Glutamatergic neuron (in vitro differentiated cells): ENCODE data around the gene NTRK3. TPM values are rescaled to one million over a fixed set of nuclear protein-coding genes. Genes with fewer than 3 reads are reported as not detected.

Experiments
- DNase-seq: peaks from one replicate; pipeline ENCODE4 v3.0.0; 2022
- H3K27ac Mint-ChIP-seq: one replicate; pipeline ENCODE4 v1.8.0; 2020; ENCODE audit warnings: mild to moderate bottlenecking, mixed read lengths, inconsistent platforms; ENCODE audit not compliant: unreplicated experiment
- H3K27me3 Mint-ChIP-seq: one replicate; pipeline ENCODE4 v1.8.0; 2020; ENCODE audit warnings: mild to moderate bottlenecking, moderate library complexity, mixed read lengths, inconsistent platforms; ENCODE audit not compliant: unreplicated experiment
- H3K36me3 Mint-ChIP-seq: one replicate; pipeline ENCODE4 v1.8.0; 2020; ENCODE audit warnings: mild to moderate bottlenecking, mixed read lengths, inconsistent platforms; ENCODE audit not compliant: unreplicated experiment
- H3K4me1 Mint-ChIP-seq: one replicate; pipeline ENCODE4 v1.8.0; 2020; ENCODE audit warnings: mild to moderate bottlenecking, low read depth, mixed read lengths, inconsistent platforms; ENCODE audit not compliant: unreplicated experiment
- H3K4me3 Mint-ChIP-seq: one replicate; pipeline ENCODE4 v1.8.0; 2020; ENCODE audit warnings: mild to moderate bottlenecking, mixed read lengths, inconsistent platforms; ENCODE audit not compliant: unreplicated experiment
- H3K9me3 Mint-ChIP-seq: one replicate; pipeline ENCODE4 v1.8.0; 2020; ENCODE audit warnings: mild to moderate bottlenecking, moderate library complexity, mixed read lengths, inconsistent platforms; ENCODE audit not compliant: unreplicated experiment
- CTCF ChIP-seq: fragments of 200-600 bp; sonication (generic); IDR thresholded peaks from one replicate; pipeline ENCODE4 v1.5.0; 2021; ENCODE audit not compliant: partially characterized antibody, unreplicated experiment
- total RNA-seq: library from RNA; stranded (reverse); fragmentation: NEBNext Ultra II Directional; extraction: Animal tissue kit (Norgen Biotek cat#: 25700); gene quantifications from one replicate; pipeline ENCODE4 v1.2.1, GENCODE V29; 2021; ENCODE audit not compliant: unreplicated experiment

Gene NTRK3
- total RNA-seq, 1 donor from 2014 or later, result 9.5 TPM

- no peaks in the 10 kb centered on the region for H3K36me3 Mint-ChIP-seq
- TF ChIP-seq CTCF, result no peak
- no peaks in the 10 kb centered on the region for H3K4me1 Mint-ChIP-seq
- H3K27me3 Mint-ChIP-seq, result no peaks in the 10 kb centered on the region
- no peak overlapping the region for H3K4me3 Mint-ChIP-seq
- no peaks in the 10 kb centered on the region for H3K9me3 Mint-ChIP-seq
- H3K27ac Mint-ChIP-seq, result no peak overlapping the region
- no peak for DNase-seq
Measured at GRCh38 chr15:87829332-87830050, 427.0 kb downstream of the NTRK3 start.

GRCh38 chr15:87828608-87829007 is 427.9 kb downstream of the NTRK3 start:
- no peak for TF ChIP-seq CTCF
- Mint-ChIP-seq H3K36me3 (no peaks in the 10 kb centered on the region), H3K27me3 (no peaks in the 10 kb centered on the region)

GRCh38 chr15:87827131-87827530 is 429.4 kb downstream of the NTRK3 start:
- no peaks in the 10 kb centered on the region for H3K27me3 Mint-ChIP-seq
- no peaks in the 10 kb centered on the region for H3K36me3 Mint-ChIP-seq
- H3K27ac Mint-ChIP-seq, result no peak overlapping the region

More at GRCh38 chr15:87828608-87829007, 427.9 kb downstream of the NTRK3 start:
- DNase-seq, result no peak
- Mint-ChIP-seq H3K4me3 (no peak overlapping the region), H3K4me1 (no peaks in the 10 kb centered on the region), H3K27ac (no peak overlapping the region), H3K9me3 (no peaks in the 10 kb centered on the region)

GRCh38 chr15:87826119-87826747 is 430.3 kb downstream of the NTRK3 start:
- no peak overlapping the region for H3K27ac Mint-ChIP-seq
- H3K4me1 Mint-ChIP-seq, result no peaks in the 10 kb centered on the region
- DNase-seq, result no peak
- no peak for TF ChIP-seq CTCF
- no peak overlapping the region for H3K4me3 Mint-ChIP-seq
- H3K9me3 Mint-ChIP-seq, result peaks cover 1% of the 10 kb centered on the region
- H3K36me3 Mint-ChIP-seq, result no peaks in the 10 kb centered on the region
- H3K27me3 Mint-ChIP-seq, result no peaks in the 10 kb centered on the region

More at GRCh38 chr15:87827131-87827530, 429.4 kb downstream of the NTRK3 start:
- TF ChIP-seq CTCF, result no peak
- H3K4me3 Mint-ChIP-seq, result no peak overlapping the region
- no peaks in the 10 kb centered on the region for H3K4me1 Mint-ChIP-seq
- H3K9me3 Mint-ChIP-seq, result peaks cover 1% of the 10 kb centered on the region
- DNase-seq, result no peak

- Mint-ChIP-seq H3K36me3 (no peaks in the 10 kb centered on the region), H3K4me3 (no peak overlapping the region), H3K27ac (no peak overlapping the region), H3K27me3 (peaks cover 4% of the 10 kb centered on the region), H3K4me1 (no peaks in the 10 kb centered on the region), H3K9me3 (peaks cover 1% of the 10 kb centered on the region)
- no peak for DNase-seq
- no peak for TF ChIP-seq CTCF
Measured at GRCh38 chr15:87818756-87819155, 437.8 kb downstream of the NTRK3 start.
